Stimulated activated CD4-positive, alpha-beta T cell treated with anti-CD3 and anti-CD28 coated beads, Interleukin-1b, Interleukin-23, amount 100 ng/mL, for 24 hours (primary cell): ENCODE results near the gene C3orf49.

ENCODE experiments used
- DNase-seq, 4 experiments: peaks; one replicate each; pipeline ENCODE4 v3.0.0-alpha.2; 2020; ENCODE audit warnings: low read depth in 4 of 4, low spot score in 1 of 4

C3orf49 gene

GRCh38 chr3:63849175-63849574 is 30.1 kb downstream of the C3orf49 start:
- no peak for DNase-seq

- DNase-seq, result no peak
These were observed 32.2 kb downstream of the C3orf49 start for GRCh38 chr3:63851287-63851686.

- no peak for DNase-seq
These were observed 34.0 kb downstream of the C3orf49 start for GRCh38 chr3:63853106-63853505.

GRCh38 chr3:63855333-63855940 is 36.3 kb downstream of the C3orf49 start:
- DNase-seq, result no peak

GRCh38 chr3:63857311-63857710 is 38.2 kb downstream of the C3orf49 start:
- no peak for DNase-seq

- DNase-seq, result no peak
These were observed 41.7 kb downstream of the C3orf49 start for GRCh38 chr3:63860776-63861175.

- no peak for DNase-seq
These were observed 42.2 kb downstream of the C3orf49 start for GRCh38 chr3:63861306-63861705.

GRCh38 chr3:63862804-63863149 is 43.7 kb downstream of the C3orf49 start:
- no peak for DNase-seq

- DNase-seq, result peak in 3 of 4 experiments; percentile 44 to 62 (median 45)
These were observed 44.3 kb downstream of the C3orf49 start, which contains the start of the genes ATXN7 and THOC7 for GRCh38 chr3:63863150-63864007. Gene ATXN7 (plus strand): TSS chr3:63863867. CDS start chr3:63912599, 48,732 bp downstream. Gene THOC7 (minus strand): TSS chr3:63863805. CDS start chr3:63863790, 15 bp downstream.

GRCh38 chr3:63864008-63864964 is 45.2 kb downstream of the C3orf49 start:
- peak in 3 of 4 experiments; percentile 28 to 33 (median 28) for DNase-seq

- DNase-seq, result no peak
These were observed 45.8 kb downstream of the C3orf49 start for GRCh38 chr3:63864965-63865327.

GRCh38 chr3:63867225-63867624 is 48.1 kb downstream of the C3orf49 start:
- DNase-seq, result no peak

- no peak for DNase-seq
These were observed 51.0 kb downstream of the C3orf49 start for GRCh38 chr3:63869940-63870614.

GRCh38 chr3:63870615-63871005 is 51.5 kb downstream of the C3orf49 start:
- DNase-seq, result no peak

GRCh38 chr3:63872135-63872924 is 53.2 kb downstream of the C3orf49 start:
- DNase-seq, result no peak

GRCh38 chr3:63874769-63875168 is 55.7 kb downstream of the C3orf49 start:
- DNase-seq, result no peak

- no peak for DNase-seq
These were observed 56.4 kb downstream of the C3orf49 start for GRCh38 chr3:63875510-63875909.

GRCh38 chr3:63876260-63876659 is 57.2 kb downstream of the C3orf49 start:
- no peak for DNase-seq

GRCh38 chr3:63877737-63878393 is 58.8 kb downstream of the C3orf49 start:
- DNase-seq, result no peak
